Lung (tissue), 13 donors: ENCODE data around the gene ITPKA. TPM values are rescaled to one million over a fixed set of nuclear protein-coding genes. Genes with fewer than 3 reads are reported as not detected.

Experiments used
- ATAC-seq: fragments of 200-7000 bp; cut with Tn5 transposase; one replicate; pipeline ENCODE4 v1.9.1; 2020; ENCODE audit warnings: moderate number of reproducible peaks; ENCODE audit not compliant: insufficient read depth, low FRiP score
- DNase-seq, 3 donors: peaks; one replicate each; pipeline ENCODE4 v3.0.0-alpha.2; 2013 to 2017
- H3K27ac ChIP-seq, 2 donors: one replicate each; pipeline ENCODE4 v1.5.1; 2013; ENCODE audit warnings: mild to moderate bottlenecking in 2 of 2, moderate library complexity in 2 of 2, control low read depth in 1 of 2, inconsistent platforms in 1 of 2, low read depth in 1 of 2, low read length in 1 of 2
- H3K27me3 ChIP-seq, 3 donors: one replicate each; pipeline ENCODE4 v1.5.1; 2013; ENCODE audit warnings: low read length in 2 of 3; ENCODE audit not compliant: control insufficient read depth in 3 of 3, insufficient read depth in 3 of 3
- H3K36me3 ChIP-seq, 4 donors: one replicate each; pipeline ENCODE4 v1.5.1; 2013; ENCODE audit warnings: low read length in 4 of 4, mild to moderate bottlenecking in 1 of 4, moderate library complexity in 1 of 4; ENCODE audit not compliant: control insufficient read depth in 4 of 4, insufficient read depth in 4 of 4
- H3K4me1 ChIP-seq, 5 donors: one replicate each; pipeline ENCODE4 v1.5.1; 2013; ENCODE audit warnings: low read length in 5 of 5, mild to moderate bottlenecking in 2 of 5, moderate library complexity in 1 of 5; ENCODE audit not compliant: control insufficient read depth in 5 of 5, insufficient read depth in 5 of 5
- H3K4me3 ChIP-seq: one replicate; pipeline ENCODE4 v1.5.1; 2013; ENCODE audit warnings: mild to moderate bottlenecking, control low read depth, moderate library complexity
- H3K9ac ChIP-seq, 2 donors: one replicate each; pipeline ENCODE4 v1.5.1; 2013; ENCODE audit warnings: low read length in 2 of 2, control low read depth in 1 of 2; ENCODE audit not compliant: insufficient read depth in 1 of 2
- H3K9me3 ChIP-seq, 4 donors: one replicate each; pipeline ENCODE4 v1.5.1; 2013; ENCODE audit warnings: low read length in 3 of 4, mild to moderate bottlenecking in 1 of 4, moderate library complexity in 1 of 4; ENCODE audit not compliant: control insufficient read depth in 4 of 4, insufficient read depth in 3 of 4
- WGBS, 2 donors: extraction: QIAGEN DNeasy Blood & Tissue Kit; methylation state at CpG; one replicate each; pipeline ENCODE4 v1.1.7; 2013; 5-methylcytosine and 5-hydroxymethylcytosine counted together
- polyA plus RNA-seq, 2 donors: library from polyadenylated mRNA; stranded (reverse); fragments of 200-250 nt; gene quantifications; one replicate each; pipeline ENCODE4 v1.2.1, GENCODE V29; 2013
- small RNA-seq: library from RNA; depleted of rRNA; stranded (forward); fragments of <200 nt; gene quantifications from one replicate; pipeline ENCODE3, GENCODE V24; 2014; ENCODE audit warnings: low replicate concordance
- total RNA-seq, 2 donors: library from RNA; depleted of rRNA in 1 of 2; stranded (reverse); fragments of >200 nt in 1 of 2; gene quantifications; one replicate each; pipeline ENCODE4 v1.2.1, GENCODE V29; 2014 to 2021
- TF ChIP-seq, protein P1 (sequence below): IDR thresholded peaks from 2 replicates; pipeline ENCODE4 v1.5.1; 2012; ENCODE audit warnings: mild to moderate bottlenecking; ENCODE audit errors: control extremely low read depth, extremely low read depth
- donor health status: control.
- donor health status: control.
- donor health status: Bipolar disorder and iron deficiency.
- donor health status: healthy.
- donor health status: DM: yes; HTN: yes; CAD: no.

Gene ITPKA
- total and polyA plus RNA-seq, 4 donors = 0.35 to 1.9 (median 1.2) TPM

- TF ChIP-seq, protein P1, sequence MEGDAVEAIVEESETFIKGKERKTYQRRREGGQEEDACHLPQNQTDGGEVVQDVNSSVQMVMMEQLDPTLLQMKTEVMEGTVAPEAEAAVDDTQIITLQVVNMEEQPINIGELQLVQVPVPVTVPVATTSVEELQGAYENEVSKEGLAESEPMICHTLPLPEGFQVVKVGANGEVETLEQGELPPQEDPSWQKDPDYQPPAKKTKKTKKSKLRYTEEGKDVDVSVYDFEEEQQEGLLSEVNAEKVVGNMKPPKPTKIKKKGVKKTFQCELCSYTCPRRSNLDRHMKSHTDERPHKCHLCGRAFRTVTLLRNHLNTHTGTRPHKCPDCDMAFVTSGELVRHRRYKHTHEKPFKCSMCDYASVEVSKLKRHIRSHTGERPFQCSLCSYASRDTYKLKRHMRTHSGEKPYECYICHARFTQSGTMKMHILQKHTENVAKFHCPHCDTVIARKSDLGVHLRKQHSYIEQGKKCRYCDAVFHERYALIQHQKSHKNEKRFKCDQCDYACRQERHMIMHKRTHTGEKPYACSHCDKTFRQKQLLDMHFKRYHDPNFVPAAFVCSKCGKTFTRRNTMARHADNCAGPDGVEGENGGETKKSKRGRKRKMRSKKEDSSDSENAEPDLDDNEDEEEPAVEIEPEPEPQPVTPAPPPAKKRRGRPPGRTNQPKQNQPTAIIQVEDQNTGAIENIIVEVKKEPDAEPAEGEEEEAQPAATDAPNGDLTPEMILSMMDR = no peak
- no peaks in the 10 kb centered on the region for H3K27me3 ChIP-seq
- no peak overlapping the region for H3K9ac ChIP-seq
- no peaks in the 10 kb centered on the region for H3K36me3 ChIP-seq
- DNase-seq (no peak), ATAC-seq (no peak)
- peaks cover 0 to 8% (median 3%) of the 10 kb centered on the region in 5 donors for H3K4me1 ChIP-seq
- 86 to 93% methylated on average over 13 of the region's 13 CpGs for WGBS, 2 donors
- no peak overlapping the region for H3K4me3 ChIP-seq
- peaks cover 0 to 1% (median 0%) of the 10 kb centered on the region in 4 donors for H3K9me3 ChIP-seq
- H3K27ac ChIP-seq = no peak overlapping the region
Measured at GRCh38 chr15:41546851-41547786, 53.4 kb downstream of the ITPKA start.

- ATAC-seq = no peak
- WGBS, 2 donors = 90 to 91% methylated on average over 9 of the region's 9 CpGs
- TF ChIP-seq, protein P1 = no peak
Measured at GRCh38 chr15:41550066-41550775, 56.5 kb downstream of the ITPKA start.

More at GRCh38 chr15:41550066-41550775, 56.5 kb downstream of the ITPKA start:
- no peak for DNase-seq
- H3K4me1 ChIP-seq = peaks cover 0 to 3% (median 0%) of the 10 kb centered on the region in 5 donors
- H3K4me3 ChIP-seq = no peak overlapping the region
- no peaks in the 10 kb centered on the region for H3K36me3 ChIP-seq
- H3K27me3 ChIP-seq = no peaks in the 10 kb centered on the region
- H3K27ac ChIP-seq = no peak overlapping the region
- H3K9ac ChIP-seq = no peak overlapping the region
- H3K9me3 ChIP-seq = no peaks in the 10 kb centered on the region

Small RNAs within 50 kb of the gene (small RNA-seq; reads per million reads assigned to genes)
- gene RNU6-1169P = not detected

Other genes with a start within 250 kb of the ITPKA start
- 1 to 10 TPM in 1 of 2 donors, under 1 TPM in 1; 0.71 to 1.5 TPM for gene OIP5, start 161.3 kb upstream of the ITPKA start, total RNA-seq
- gene OIP5, start 161.3 kb upstream of the ITPKA start, polyA plus RNA-seq = 1 to 10 TPM in 1 of 2 donors, under 1 TPM in 1; 0.47 to 1.2 TPM
- 10 to 100 TPM in 1 of 2 donors, 1 to 10 TPM in 1; 6.5 to 24.1 TPM for gene NUSAP1, start 161.0 kb upstream of the ITPKA start, total RNA-seq
- 1 to 10 TPM; 3.7 to 6.5 TPM for gene NUSAP1, start 161.0 kb upstream of the ITPKA start, polyA plus RNA-seq
- gene NDUFAF1, start 91.4 kb upstream of the ITPKA start, total RNA-seq = 10 to 100 TPM; 13.6 to 15.2 TPM
- 10 to 100 TPM; 13.6 to 19.8 TPM for gene NDUFAF1, start 91.4 kb upstream of the ITPKA start, polyA plus RNA-seq
- 10 to 100 TPM; 22.5 to 38.6 TPM for gene RTF1, start 76.8 kb upstream of the ITPKA start, total RNA-seq
- 10 to 100 TPM; 14.4 to 16.3 TPM for gene RTF1, start 76.8 kb upstream of the ITPKA start, polyA plus RNA-seq
- 10 to 100 TPM in 1 of 2 donors, 1 to 10 TPM in 1; 1.3 to 10.6 TPM for gene LTK, start 20.0 kb downstream of the ITPKA start, total RNA-seq
- 1 to 10 TPM; 4.8 to 7.2 TPM for gene LTK, start 20.0 kb downstream of the ITPKA start, polyA plus RNA-seq
- 10 to 100 TPM; 23.0 to 37.4 TPM for gene RPAP1, start 50.4 kb downstream of the ITPKA start, total RNA-seq
- 10 to 100 TPM; 10.4 TPM for gene RPAP1, start 50.4 kb downstream of the ITPKA start, polyA plus RNA-seq
- 10 to 100 TPM; 13.8 to 17.9 TPM for gene TYRO3, start 65.3 kb downstream of the ITPKA start, total RNA-seq
- gene TYRO3, start 65.3 kb downstream of the ITPKA start, polyA plus RNA-seq = 10 to 100 TPM in 1 of 2 donors, 1 to 10 TPM in 1; 4.2 to 11.5 TPM
- gene MGA, start 166.5 kb downstream of the ITPKA start, total RNA-seq = 10 to 100 TPM; 23.7 to 86.2 TPM
- gene MGA, start 166.5 kb downstream of the ITPKA start, polyA plus RNA-seq = 1 to 10 TPM; 2.7 to 4.6 TPM